ENCODE measurements around the gene DOK7. TPM values are rescaled to one million over a fixed set of nuclear protein-coding genes. Genes with fewer than 3 reads are reported as not detected.

DOK7 gene
- polyA plus RNA-seq, 1 donor (not counting 4 experiments of a cell fraction or from before 2014, with no cell fraction given) = 0.13 TPM

DNA sequence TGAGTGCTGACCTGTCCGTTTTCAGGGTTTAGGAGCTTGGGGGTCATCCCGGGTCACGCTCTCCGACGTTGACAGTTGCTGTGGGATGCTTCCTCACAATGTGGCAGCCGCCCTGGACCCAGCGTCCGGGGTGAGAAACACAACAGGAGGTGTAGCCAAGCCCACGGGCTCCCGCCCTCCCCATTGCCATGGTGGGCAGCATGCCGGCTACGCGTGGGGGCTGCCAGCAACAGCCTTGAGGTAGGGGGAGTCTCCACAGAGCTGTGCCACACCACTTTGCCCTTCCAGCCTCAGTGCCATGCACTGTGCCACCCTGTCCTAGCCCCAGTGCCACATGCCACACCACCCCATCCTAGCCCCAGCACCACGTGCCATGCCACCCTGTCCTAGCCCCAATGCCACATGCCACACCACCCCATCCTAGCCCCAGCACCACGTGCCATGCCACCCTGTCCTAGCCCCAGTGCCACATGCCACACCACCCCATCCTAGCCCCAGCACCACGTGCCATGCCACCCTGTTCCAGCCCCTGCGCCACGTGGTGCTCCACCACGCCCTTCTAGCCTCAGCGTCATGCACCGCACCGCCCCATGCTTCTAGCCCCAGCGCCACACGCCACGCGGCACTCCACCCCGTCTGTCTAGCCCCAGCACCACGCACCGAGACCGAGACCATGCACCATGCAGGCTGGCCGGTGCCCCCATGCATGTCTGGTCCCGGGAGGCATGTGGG, 29.8 kb upstream of the DOK7 start:
- Histone ChIP-seq H3K4me3 (ENCODE audit: control insufficient read depth in 2 of 3, extremely low read depth in 1 of 3, insufficient read depth in 2 of 3, low read depth in 1 of 3, low read length in 3 of 3) (no peak overlapping the region), H3K9ac (ENCODE audit: control insufficient read depth, extremely low read depth, insufficient read depth, low read length) (no peak overlapping the region), H4K20me1 (ENCODE audit: control insufficient read depth, extremely low read depth, insufficient read depth, low read length) (no peaks in the 10 kb centered on the region), H3K27ac (ENCODE audit: control insufficient read depth, insufficient read depth, low read length) (no peak overlapping the region), H3K4me1 (ENCODE audit: control insufficient read depth, extremely low read depth, insufficient read depth, low read length) (peaks cover 19% of the 10 kb centered on the region), H3K27me3 (ENCODE audit: control insufficient read depth, extremely low read depth, insufficient read depth, low read length) (no peaks in the 10 kb centered on the region), H3K79me2 (ENCODE audit: control insufficient read depth, insufficient read depth, low read length) (no peaks in the 10 kb centered on the region), H3K36me3 (ENCODE audit: control insufficient read depth in 2 of 2, extremely low read depth in 1 of 2, insufficient read depth in 2 of 2, low read length in 2 of 2) (peaks cover 9 to 15% of the 10 kb centered on the region in 2 experiments), H3K9me1 (ENCODE audit: control insufficient read depth, extremely low read depth, insufficient read depth, low read length) (no peaks in the 10 kb centered on the region), H3K4me2 (ENCODE audit: control insufficient read depth, extremely low read depth, insufficient read depth, low read depth, low read length) (no peak overlapping the region), H2AFZ (ENCODE audit: control insufficient read depth, low read length) (no peak overlapping the region), H3K9me3 (ENCODE audit: control insufficient read depth, low read depth, low read length) (no peaks in the 10 kb centered on the region)
- dilution Hi-C loops (cut with MboI; ENCODE audit: extremely low pct_ligation_motif_present, low sequenced_read_pairs) = no loop called here
- no peak for TF ChIP-seq CTCF (optimal IDR thresholded peaks at IDR 0.05 in 1 of 3, IDR thresholded peaks at IDR 0.05 in 1 of 3, conservative IDR thresholded peaks at IDR 0.05 in 1 of 3; ENCODE audit: extremely low read depth in 1 of 3, insufficient read depth in 2 of 3, low read length in 3 of 3)
- FAIRE-seq = no peak
- DNase-seq (ENCODE audit: low read depth, low spot score) = no peak

GRCh38 chr4:3434881-3435685, 28.0 kb upstream of the DOK7 start:
- Histone ChIP-seq H2AFZ (ENCODE audit: control insufficient read depth, low read length) (no peak overlapping the region), H3K27ac (ENCODE audit: control insufficient read depth, insufficient read depth, low read length) (no peak overlapping the region), H3K4me2 (ENCODE audit: control insufficient read depth, extremely low read depth, insufficient read depth, low read depth, low read length) (no peak overlapping the region), H3K27me3 (ENCODE audit: control insufficient read depth, extremely low read depth, insufficient read depth, low read length) (no peaks in the 10 kb centered on the region), H3K4me3 (ENCODE audit: control insufficient read depth in 2 of 3, extremely low read depth in 1 of 3, insufficient read depth in 2 of 3, low read depth in 1 of 3, low read length in 3 of 3) (no peak overlapping the region), H3K9me1 (ENCODE audit: control insufficient read depth, extremely low read depth, insufficient read depth, low read length) (no peaks in the 10 kb centered on the region), H3K79me2 (ENCODE audit: control insufficient read depth, insufficient read depth, low read length) (no peaks in the 10 kb centered on the region), H4K20me1 (ENCODE audit: control insufficient read depth, extremely low read depth, insufficient read depth, low read length) (no peaks in the 10 kb centered on the region), H3K4me1 (ENCODE audit: control insufficient read depth, extremely low read depth, insufficient read depth, low read length) (peaks cover 23% of the 10 kb centered on the region), H3K9ac (ENCODE audit: control insufficient read depth, extremely low read depth, insufficient read depth, low read length) (no peak overlapping the region), H3K36me3 (ENCODE audit: control insufficient read depth in 2 of 2, extremely low read depth in 1 of 2, insufficient read depth in 2 of 2, low read length in 2 of 2) (peaks cover 7 to 9% of the 10 kb centered on the region in 2 experiments), H3K9me3 (ENCODE audit: control insufficient read depth, low read depth, low read length) (no peaks in the 10 kb centered on the region)
- DNase-seq (ENCODE audit: low read depth, low spot score) (no peak), FAIRE-seq (no peak)
- TF ChIP-seq CTCF (optimal IDR thresholded peaks at IDR 0.05 in 1 of 3, IDR thresholded peaks at IDR 0.05 in 1 of 3, conservative IDR thresholded peaks at IDR 0.05 in 1 of 3; ENCODE audit: extremely low read depth in 1 of 3, insufficient read depth in 2 of 3, low read length in 3 of 3) (no peak), EZH2 (IDR thresholded peaks at IDR 0.05; ENCODE audit: low read length) (no peak)
- dilution Hi-C loops (cut with MboI; ENCODE audit: extremely low pct_ligation_motif_present, low sequenced_read_pairs) = no loop called here
